Stimulated activated CD4-positive, alpha-beta T cell treated with anti-CD3 and anti-CD28 coated beads, Interleukin-1b, Interleukin-23, amount 100 ng/mL, for 48 hours (primary cell): Measurements from ENCODE around the gene RPRM.
"Not testable (repeated sequence)": the region's sequence is repeated elsewhere in the genome, so short reads cannot be mapped to it uniquely, and the experiment has no call there.

ENCODE experiments used
- DNase-seq: peaks from one replicate; pipeline ENCODE4 v3.0.0-alpha.2; 2020

Gene RPRM

GRCh38 chr2:153455403-153455802 is 23.2 kb downstream of the RPRM start:
- no peak for DNase-seq

DNA sequence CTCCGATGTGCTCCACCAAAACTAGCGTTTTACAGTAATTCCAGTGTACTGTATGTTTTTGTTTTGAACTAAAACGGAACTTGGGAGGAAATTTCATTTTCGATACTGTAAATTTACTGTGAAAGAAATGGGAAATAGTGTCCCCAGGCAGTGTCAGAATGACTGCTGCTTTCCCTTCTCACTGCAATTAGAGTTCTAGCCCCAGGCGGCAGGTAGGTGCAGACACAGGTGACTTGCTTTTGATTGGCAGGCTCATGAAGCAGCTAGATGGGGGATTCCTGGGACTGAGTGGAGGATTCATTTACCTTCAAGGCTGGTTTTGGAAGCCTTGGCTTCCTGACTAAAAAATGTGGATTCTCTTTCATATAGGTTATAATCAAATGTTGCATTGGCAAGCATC is 27.0 kb downstream of the RPRM start:
- DNase-seq, result no peak

GRCh38 chr2:153443106-153443505 is 35.5 kb downstream of the RPRM start:
- DNase-seq, result no peak

- not testable (repeated sequence) for DNase-seq
These were observed 35.9 kb downstream of the RPRM start for GRCh38 chr2:153442616-153443015.

DNA sequence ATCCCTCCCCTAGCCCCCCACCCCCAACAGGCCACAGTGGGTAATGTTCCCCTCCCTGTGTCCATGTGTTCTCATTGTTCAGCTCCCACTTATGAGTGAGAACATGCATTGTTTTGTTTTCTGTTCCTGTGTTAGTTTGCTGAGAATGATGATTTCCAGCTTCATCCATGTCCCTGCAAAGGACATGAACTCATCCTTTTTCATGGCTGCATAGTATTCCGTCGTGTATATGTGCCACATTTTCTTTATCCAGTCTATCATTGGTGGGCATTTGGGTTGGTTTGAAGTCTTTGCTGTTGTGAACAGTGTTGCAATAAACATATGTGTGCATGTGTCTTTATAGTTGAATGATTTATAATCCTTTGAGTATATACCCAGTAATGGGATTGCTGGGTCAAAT is 38.5 kb downstream of the RPRM start:
- not testable (repeated sequence) for DNase-seq

DNA sequence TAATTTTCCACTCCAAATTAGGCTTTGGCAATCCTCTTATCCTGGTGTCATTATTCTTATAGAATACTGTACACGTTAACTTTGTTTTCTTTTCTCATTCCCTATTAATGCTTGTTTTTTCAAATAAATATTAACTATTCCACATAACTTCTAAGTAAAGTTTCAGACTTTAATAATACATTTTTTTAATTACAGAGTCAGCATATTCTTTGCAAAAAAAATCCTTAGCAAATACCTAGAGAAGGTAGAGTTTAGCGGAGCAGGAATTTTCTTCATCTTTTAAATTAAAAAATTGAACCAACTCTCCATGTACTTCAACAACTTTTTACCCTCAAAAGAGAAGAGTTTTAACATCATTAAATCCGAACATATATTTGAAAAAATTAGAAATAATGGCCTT is 45.2 kb downstream of the RPRM start:
- DNase-seq, result no peak

DNA sequence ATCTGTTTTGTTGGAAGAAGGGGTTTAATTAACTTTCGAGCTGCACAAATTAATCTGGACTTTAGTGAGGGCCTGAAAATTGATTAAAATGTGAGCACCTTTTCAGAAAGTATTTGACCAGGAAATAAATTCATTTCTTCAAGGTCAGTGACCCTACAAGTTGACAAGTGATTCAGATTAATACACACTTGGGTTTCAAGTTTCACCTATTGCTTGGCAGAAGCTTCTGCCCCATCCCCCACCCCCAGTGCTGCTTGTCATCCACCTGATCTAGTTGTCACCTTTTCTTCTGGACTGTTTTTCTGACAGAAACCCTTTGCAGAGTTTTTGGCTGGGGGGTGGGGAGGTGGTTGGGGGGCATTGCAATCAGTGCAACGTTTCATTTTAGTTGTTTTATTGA is 46.2 kb downstream of the RPRM start:
- no peak for DNase-seq

GRCh38 chr2:153431114-153431513 is 47.4 kb downstream of the RPRM start:
- DNase-seq, result no peak
